ENCODE data around the gene CNOT6. TPM values are rescaled to one million over a fixed set of nuclear protein-coding genes. Genes with fewer than 3 reads are reported as not detected.

The CNOT6 gene
- total RNA-seq, 4 donors from 2014 or later, result 14.0 to 21.0 (median 17.2) TPM

GRCh38 chr5:180607861-180608571 is 113.8 kb downstream of the CNOT6 start:
- DNase-seq, result peak; percentile 88 to 91
- H3K27ac ChIP-seq, result no peak overlapping the region
- 27 to 37% methylated on average over 18 of the region's 18 CpGs for WGBS, 2 donors
- H3K4me3 ChIP-seq (replicated peaks in 1 of 3), result no peak overlapping the region
- no peak for TF ChIP-seq POLR2A (IDR thresholded peaks at IDR 0.05)
- TF ChIP-seq CTCF (IDR thresholded peaks at IDR 0.05), result no peak
- intact Hi-C loops (cut with DNase I), result no loop called here
- no peaks in the 10 kb centered on the region for H3K9me3 ChIP-seq
- peaks cover 2 to 19% of the 10 kb centered on the region in 2 donors for H3K4me1 ChIP-seq
- H3K27me3 ChIP-seq, result no peaks in the 10 kb centered on the region
- H3K36me3 ChIP-seq, result no peaks in the 10 kb centered on the region

DNA sequence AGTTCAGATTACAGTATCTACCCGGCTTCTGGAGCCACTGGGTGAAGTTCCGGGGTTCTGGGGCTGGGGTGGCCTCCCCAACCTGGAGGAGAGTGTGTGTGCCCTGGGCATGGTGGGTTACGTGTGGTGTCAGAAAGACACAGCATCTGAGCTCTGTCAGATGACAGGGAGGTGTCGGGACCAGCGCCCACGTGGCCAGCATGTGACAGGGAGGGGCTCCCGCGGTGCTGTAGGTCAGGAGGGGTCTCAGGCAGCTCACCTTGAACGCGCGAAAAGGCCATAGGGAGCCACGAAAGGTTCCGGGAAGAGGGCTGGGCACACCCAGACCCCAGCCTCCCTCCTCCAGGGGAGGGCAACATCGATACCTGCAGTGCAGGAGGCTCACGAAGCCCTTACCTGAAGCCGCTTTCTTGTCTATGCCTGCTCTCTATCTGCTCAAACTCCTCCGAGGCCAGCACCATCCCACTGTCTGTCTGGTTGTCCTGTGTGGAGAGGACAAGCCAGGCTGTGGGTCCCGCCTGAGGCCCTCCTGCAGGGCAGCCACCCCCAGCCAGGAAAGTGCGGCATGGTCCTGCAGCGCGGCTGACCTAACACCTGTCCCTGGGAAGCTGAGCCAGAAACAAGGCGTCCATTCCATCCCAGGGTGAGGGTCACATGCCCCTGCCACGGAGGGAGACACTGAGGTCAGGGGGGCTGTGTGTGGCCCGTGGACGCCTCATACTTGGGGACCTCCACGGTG is 114.6 kb downstream of the CNOT6 start:
- Histone ChIP-seq H3K9me3 (no peaks in the 10 kb centered on the region), H3K27ac (no peak overlapping the region), H3K27me3 (no peaks in the 10 kb centered on the region), H3K4me1 (peaks cover 2 to 16% of the 10 kb centered on the region in 2 donors), H3K36me3 (no peaks in the 10 kb centered on the region), H3K4me3 (replicated peaks in 1 of 3) (no peak overlapping the region)
- 91 to 95% methylated on average over 21 to 26 of the region's 26 CpGs for WGBS, 2 donors
- intact Hi-C loops (cut with DNase I), result no loop called here
- TF ChIP-seq CTCF (IDR thresholded peaks at IDR 0.05) (no peak), POLR2A (IDR thresholded peaks at IDR 0.05) (no peak)
- DNase-seq, result no peak

DNA sequence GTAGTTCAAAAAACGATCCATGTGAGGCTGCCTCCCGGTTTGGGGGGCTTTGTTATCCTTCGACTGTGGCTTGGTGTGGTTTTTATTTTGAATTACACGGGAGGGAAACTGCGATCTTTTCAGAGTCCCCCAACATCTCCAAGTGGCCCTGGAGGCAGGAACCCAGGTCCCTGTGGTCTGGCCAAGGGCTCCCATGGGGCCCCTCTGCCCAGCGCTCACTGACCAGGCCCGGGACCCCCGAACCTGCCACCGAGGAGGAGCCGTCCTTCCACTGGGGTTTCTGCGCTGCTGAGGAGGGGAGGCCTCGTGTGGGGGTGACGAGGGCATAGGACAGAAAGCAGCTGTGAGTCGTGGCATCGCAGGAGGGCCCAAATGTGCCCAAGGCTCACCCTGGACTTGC is 115.2 kb downstream of the CNOT6 start:
- Histone ChIP-seq H3K36me3 (no peaks in the 10 kb centered on the region), H3K4me1 (peaks cover 2 to 16% of the 10 kb centered on the region in 2 donors), H3K27me3 (no peaks in the 10 kb centered on the region), H3K27ac (no peak overlapping the region), H3K9me3 (no peaks in the 10 kb centered on the region), H3K4me3 (replicated peaks in 1 of 3) (no peak overlapping the region)
- WGBS, 2 donors, result 93% methylated on average over 14 to 15 of the region's 15 CpGs
- intact Hi-C loops (cut with DNase I), result no loop called here
- no peak for DNase-seq
- TF ChIP-seq CTCF (IDR thresholded peaks at IDR 0.05) (no peak), POLR2A (IDR thresholded peaks at IDR 0.05) (no peak)

DNA sequence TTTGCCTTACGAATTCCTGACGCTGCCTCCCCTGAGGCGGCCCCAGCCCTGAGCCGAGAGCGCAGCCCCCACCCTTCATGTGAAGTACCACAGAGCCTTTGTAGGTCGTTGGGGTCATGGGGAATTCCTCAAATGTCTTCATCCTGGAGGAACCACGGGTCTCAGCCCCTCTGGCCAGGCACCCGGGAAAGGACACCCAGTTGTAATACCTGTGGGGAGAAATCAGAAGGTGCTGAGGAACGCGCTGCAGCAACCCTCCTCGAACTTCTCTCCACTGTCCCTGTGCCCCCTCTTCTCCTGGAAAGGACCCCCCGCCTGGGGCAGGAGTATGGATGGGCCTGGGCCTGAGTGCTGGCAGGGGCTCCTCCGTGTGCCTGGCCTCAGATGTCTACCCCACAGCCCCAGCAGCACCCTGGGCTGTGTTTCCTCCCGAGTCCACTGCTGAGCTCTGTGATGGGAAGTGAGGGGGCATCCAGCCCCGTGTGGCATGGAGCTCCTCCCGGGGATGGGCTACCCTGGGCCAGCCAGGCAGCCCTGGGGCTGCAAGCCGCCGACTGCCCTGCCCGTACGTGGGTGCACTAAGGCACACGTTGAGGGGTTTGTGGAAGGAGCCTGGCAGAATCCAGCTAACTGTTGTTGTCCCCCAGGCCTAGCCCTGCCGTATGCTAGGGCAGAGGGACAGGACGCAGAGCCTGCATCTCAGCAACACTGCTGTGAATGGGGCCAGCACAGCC is 115.8 kb downstream of the CNOT6 start:
- WGBS, 2 donors, result 89 to 90% methylated on average over 15 to 20 of the region's 23 CpGs
- DNase-seq, result no peak
- Histone ChIP-seq H3K27me3 (no peaks in the 10 kb centered on the region), H3K36me3 (no peaks in the 10 kb centered on the region), H3K4me3 (replicated peaks in 1 of 3) (no peak overlapping the region), H3K9me3 (no peaks in the 10 kb centered on the region), H3K27ac (no peak overlapping the region), H3K4me1 (peaks cover 2 to 16% of the 10 kb centered on the region in 2 donors)
- intact Hi-C loops (cut with DNase I), result no loop called here
- TF ChIP-seq CTCF (IDR thresholded peaks at IDR 0.05) (no peak), POLR2A (IDR thresholded peaks at IDR 0.05) (no peak)

All from thyroid gland (tissue), 4 donors.